GM13977 (cell line): Measurements from ENCODE around the gene PDE6H.

Experiments used
- DNase-seq: peaks from one replicate; pipeline ENCODE4 v3.0.0; 2012; ENCODE audit warnings: low spot score
- CTCF ChIP-seq: IDR thresholded peaks from 2 replicates; pipeline ENCODE4 v1.5.1; 2012; ENCODE audit warnings: mild to moderate bottlenecking, control low read depth; ENCODE audit not compliant: insufficient read depth; ENCODE audit errors: extremely low read depth, missing control alignments
- in situ Hi-C: fragments of 300-500 bp; cut with MboI; formaldehyde crosslinking; loops from one replicate; pipeline ENCODE4 v1.12.0; 2022; ENCODE audit warnings: low sequenced_read_pairs, low pct_unique_long_range_greater_than_20kb, mixed read lengths, inconsistent platforms; ENCODE audit not compliant: unreplicated experiment

Gene PDE6H

GRCh38 chr12:14956024-14956891, 16.6 kb upstream of the PDE6H start:
- in situ Hi-C loops, result no loop called here
- TF ChIP-seq CTCF, result no peak
- DNase-seq, result peak; percentile 13

GRCh38 chr12:14956905-14957304, 15.9 kb upstream of the PDE6H start:
- in situ Hi-C loops, result no loop called here
- no peak for TF ChIP-seq CTCF
- no peak for DNase-seq

- TF ChIP-seq CTCF, result no peak
- in situ Hi-C loops, result no loop called here
- DNase-seq, result no peak
Measured at GRCh38 chr12:14957551-14958168, 15.2 kb upstream of the PDE6H start.

- no peak for TF ChIP-seq CTCF
- in situ Hi-C loops, result no loop called here
Measured at GRCh38 chr12:14958361-14959125, 14.3 kb upstream of the PDE6H start.

GRCh38 chr12:14959126-14959440, 13.8 kb upstream of the PDE6H start:
- in situ Hi-C loops, result no loop called here
- no peak for TF ChIP-seq CTCF
- no peak for DNase-seq

More at GRCh38 chr12:14958361-14959125, 14.3 kb upstream of the PDE6H start:
- no peak for DNase-seq

- DNase-seq, result no peak
- in situ Hi-C loops, result no loop called here
- no peak for TF ChIP-seq CTCF
Measured at GRCh38 chr12:14959463-14959862, 13.4 kb upstream of the PDE6H start.
